ENCODE results near the gene DAPL1. TPM values are rescaled to one million over a fixed set of nuclear protein-coding genes. Genes with fewer than 3 reads are reported as not detected.

DAPL1 gene
- total RNA-seq, 4 donors from 2014 or later = 1.7 TPM; not detected in 3

DNA sequence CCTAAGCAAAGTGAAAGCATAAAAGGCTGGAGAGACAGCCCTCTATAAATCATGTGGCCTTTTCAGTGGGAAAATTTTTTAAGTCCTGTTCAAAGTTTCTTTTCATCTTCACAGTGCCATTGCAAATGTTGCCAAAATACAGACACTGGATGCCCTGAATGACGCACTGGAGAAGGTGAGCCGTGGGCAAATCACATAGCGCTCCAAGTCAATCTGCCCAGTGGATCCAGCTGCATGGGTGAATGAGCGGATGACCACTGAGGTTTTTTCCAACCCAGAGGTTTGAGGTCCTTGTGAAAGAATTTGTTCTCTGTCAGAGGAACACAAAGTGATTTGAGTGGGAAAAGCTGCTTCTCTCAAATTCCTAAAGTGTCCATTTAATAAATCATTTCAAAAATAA lies 11.8 kb downstream of the DAPL1 start:
- TF ChIP-seq, protein P1, sequence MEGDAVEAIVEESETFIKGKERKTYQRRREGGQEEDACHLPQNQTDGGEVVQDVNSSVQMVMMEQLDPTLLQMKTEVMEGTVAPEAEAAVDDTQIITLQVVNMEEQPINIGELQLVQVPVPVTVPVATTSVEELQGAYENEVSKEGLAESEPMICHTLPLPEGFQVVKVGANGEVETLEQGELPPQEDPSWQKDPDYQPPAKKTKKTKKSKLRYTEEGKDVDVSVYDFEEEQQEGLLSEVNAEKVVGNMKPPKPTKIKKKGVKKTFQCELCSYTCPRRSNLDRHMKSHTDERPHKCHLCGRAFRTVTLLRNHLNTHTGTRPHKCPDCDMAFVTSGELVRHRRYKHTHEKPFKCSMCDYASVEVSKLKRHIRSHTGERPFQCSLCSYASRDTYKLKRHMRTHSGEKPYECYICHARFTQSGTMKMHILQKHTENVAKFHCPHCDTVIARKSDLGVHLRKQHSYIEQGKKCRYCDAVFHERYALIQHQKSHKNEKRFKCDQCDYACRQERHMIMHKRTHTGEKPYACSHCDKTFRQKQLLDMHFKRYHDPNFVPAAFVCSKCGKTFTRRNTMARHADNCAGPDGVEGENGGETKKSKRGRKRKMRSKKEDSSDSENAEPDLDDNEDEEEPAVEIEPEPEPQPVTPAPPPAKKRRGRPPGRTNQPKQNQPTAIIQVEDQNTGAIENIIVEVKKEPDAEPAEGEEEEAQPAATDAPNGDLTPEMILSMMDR (IDR thresholded peaks at IDR 0.05; ENCODE audit: low read depth) = no peak

DNA sequence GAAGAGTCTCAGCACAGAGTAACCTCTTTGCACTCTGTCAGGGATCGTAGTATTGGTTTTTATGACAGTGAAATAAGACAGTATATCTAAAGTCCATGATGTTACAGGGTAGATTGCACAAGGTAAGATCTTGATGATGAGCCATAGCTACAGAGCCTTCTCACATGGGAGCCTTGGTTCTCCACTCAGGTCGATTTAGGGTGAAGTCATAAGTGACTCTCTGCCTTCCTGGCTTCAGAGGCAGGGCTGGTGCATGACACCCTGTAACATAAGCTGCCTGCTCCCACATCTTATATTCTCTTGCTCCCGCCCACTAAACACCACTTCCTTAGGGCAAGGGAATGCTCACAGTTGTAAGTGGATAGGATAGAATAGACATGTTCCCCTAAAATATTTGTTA lies 13.3 kb downstream of the DAPL1 start:
- TF ChIP-seq, protein P1 (IDR thresholded peaks at IDR 0.05; ENCODE audit: low read depth) = no peak

DNA sequence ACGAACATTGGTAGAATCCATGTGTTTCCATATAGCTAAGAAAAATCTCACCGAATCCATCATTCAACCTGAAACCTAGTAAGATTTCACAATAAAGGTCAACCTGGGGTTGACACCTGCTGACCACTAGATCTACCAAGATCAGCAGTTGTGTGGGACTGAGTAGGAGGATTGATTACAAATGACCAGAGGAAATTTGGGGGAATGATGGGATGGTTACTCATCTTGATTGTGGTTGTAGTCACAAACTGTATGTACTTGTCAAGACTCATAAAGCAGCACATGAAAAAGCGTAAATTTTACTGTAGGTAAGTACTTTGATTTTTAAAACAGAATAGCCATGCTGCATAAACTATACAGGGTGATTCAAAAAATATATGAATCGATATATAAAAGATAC lies 14.7 kb downstream of the DAPL1 start:
- TF ChIP-seq, protein P1 (IDR thresholded peaks at IDR 0.05; ENCODE audit: low read depth) = no peak

DNA sequence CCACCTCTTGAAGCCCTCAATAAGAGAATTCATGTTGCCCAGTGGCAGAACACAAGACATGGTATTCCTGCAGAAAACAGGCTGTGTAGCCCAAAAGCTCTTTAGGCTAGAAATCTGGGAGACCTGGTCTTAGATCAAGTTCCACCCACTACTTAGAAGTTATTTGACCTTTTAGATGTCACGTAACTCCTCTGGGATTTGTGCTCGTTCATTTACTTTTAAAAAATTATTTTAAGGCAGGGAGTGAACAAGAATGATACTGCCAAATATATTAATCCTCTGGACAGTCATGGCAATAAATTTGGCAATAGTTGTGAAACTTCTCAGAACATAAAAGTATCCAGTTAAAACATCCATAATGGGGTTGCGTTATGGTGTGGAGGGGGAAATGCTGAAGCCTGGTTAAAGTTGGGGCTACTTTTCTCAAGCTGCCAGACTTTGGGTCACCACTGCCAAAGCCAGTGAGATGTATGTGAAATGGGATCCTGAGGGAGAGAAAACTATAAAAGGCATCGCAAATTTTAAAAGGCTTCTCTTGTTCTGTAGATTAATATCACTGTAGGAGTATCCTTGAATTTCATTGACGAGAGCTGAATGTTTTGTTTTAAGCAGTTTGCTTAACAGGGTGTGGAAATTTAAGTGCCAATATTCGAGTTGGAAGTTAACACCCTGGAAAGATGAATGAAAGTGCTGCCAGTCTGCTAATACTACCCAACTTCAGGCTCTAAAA lies 15.8 kb downstream of the DAPL1 start:
- TF ChIP-seq, protein P1 (IDR thresholded peaks at IDR 0.05; ENCODE audit: low read depth) = no peak

- TF ChIP-seq, protein P1 (IDR thresholded peaks at IDR 0.05; ENCODE audit: low read depth) = no peak
Measured at GRCh38 chr2:158815166-158815565, 20.0 kb downstream of the DAPL1 start.

DNA sequence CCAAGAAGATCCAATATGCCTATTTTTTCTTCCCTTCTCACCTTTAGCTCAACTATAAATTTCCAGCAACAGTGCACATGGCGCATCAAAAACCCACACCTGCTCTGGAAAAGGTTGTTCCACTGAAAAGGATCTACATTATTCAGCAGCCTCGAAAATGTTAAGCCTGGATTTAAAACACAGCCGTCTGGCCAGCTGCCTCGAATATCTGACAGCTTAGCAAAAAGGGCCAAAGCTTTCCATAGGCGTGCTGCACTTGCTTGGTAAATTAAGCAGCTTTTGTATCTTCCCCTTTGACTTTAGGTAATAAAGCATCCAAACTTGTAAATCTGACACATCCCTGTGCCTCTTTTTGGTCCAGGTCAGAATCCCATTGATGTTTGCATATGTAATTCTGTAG lies 20.5 kb downstream of the DAPL1 start:
- TF ChIP-seq, protein P1 (IDR thresholded peaks at IDR 0.05; ENCODE audit: low read depth) = no peak

DNA sequence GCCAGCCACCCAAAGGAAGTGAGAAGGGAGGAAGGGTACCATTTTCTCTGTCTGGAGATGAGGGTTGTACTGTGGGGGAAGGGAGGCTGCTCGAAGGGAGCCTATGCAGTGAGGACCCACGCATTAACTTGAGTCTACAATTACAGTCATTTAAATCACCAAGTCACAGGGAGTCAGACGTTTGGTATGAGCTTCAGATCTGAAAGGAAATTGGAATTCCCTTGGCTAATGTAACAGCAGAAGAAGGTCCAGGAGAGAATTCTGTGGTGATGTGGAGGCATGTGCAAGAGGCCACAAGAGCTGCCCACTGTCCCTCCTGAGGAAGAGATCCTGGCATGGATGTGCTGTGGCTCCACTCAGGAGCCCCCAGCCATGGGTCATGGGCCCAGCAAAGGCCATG lies 22.5 kb downstream of the DAPL1 start:
- TF ChIP-seq, protein P1 (IDR thresholded peaks at IDR 0.05; ENCODE audit: low read depth) = no peak

Measured in subcutaneous adipose tissue (tissue), 4 donors.